Activated B cell treated with CpG ODN at 0.5 μM for 24 hours (primary cell): Measurements from ENCODE around the gene ZNF883. TPM values are rescaled to one million over a fixed set of nuclear protein-coding genes. Genes with fewer than 3 reads are reported as not detected.
A peak's percentile ranks its signal among the peaks of the same experiment; 100 is the strongest.
"Not testable (repeated sequence)": the region's sequence is repeated elsewhere in the genome, so short reads cannot be mapped to it uniquely, and the experiment has no call there.

Experiments
- ATAC-seq: fragments of 200-7000 bp; cut with Tn5 transposase; one replicate; pipeline ENCODE4 v1.10.0; 2021; ENCODE audit warnings: low read depth, mild to moderate bottlenecking, moderate library complexity
- CTCF ChIA-PET: fragments of 350-600 bp; sonication (Branson Sonifier 250); formaldehyde crosslinking; loops from one replicate; lab custom pipeline; 2021; ENCODE audit warnings: antibody characterized with exemption; lab: Charles Lee
- POLR2A ChIA-PET: fragments of 350-600 bp; sonication (Branson Sonifier 250); formaldehyde crosslinking; loops from one replicate; lab custom pipeline; 2021; ENCODE audit warnings: antibody characterized with exemption; lab: Charles Lee
- DNase-seq: peaks from one replicate; pipeline ENCODE4 v3.0.0; 2022
- H3K27ac Mint-ChIP-seq: one replicate; pipeline ENCODE4 v1.8.0; 2020; ENCODE audit warnings: mixed read lengths
- H3K27me3 Mint-ChIP-seq: one replicate; pipeline ENCODE4 v1.8.0; 2021; ENCODE audit warnings: mixed read lengths
- H3K36me3 Mint-ChIP-seq: one replicate; pipeline ENCODE4 v1.8.0; 2021; ENCODE audit warnings: low read depth, mixed read lengths
- H3K4me1 Mint-ChIP-seq: one replicate; pipeline ENCODE4 v1.8.0; 2021; ENCODE audit warnings: mixed read lengths
- H3K4me3 Mint-ChIP-seq: one replicate; pipeline ENCODE4 v1.8.0; 2020; ENCODE audit warnings: mild to moderate bottlenecking, mixed read lengths
- H3K9me3 Mint-ChIP-seq: one replicate; pipeline ENCODE4 v1.8.0; 2020; ENCODE audit warnings: mixed read lengths
- CTCF ChIP-seq: fragments of 200-600 bp; IDR thresholded peaks from one replicate; pipeline ENCODE4 v1.8.0; 2022; ENCODE audit warnings: antibody characterized with exemption, mild to moderate bottlenecking
- intact Hi-C: fragments of 100-400 bp; cut with micrococcal nuclease; formaldehyde crosslinking; loops from one replicate; pipeline ENCODE4 v1.15.1; 2024
- total RNA-seq: library from RNA; stranded (reverse); gene quantifications from 2 replicates; pipeline ENCODE4 v1.2.3, GENCODE V29; 2022

The ZNF883 gene
- total RNA-seq = 0.33 and 1.0 TPM in 2 replicates

- no peaks in the 10 kb centered on the region for H3K4me1 Mint-ChIP-seq
- H3K9me3 Mint-ChIP-seq = peaks cover 23% of the 10 kb centered on the region
- H3K27me3 Mint-ChIP-seq = peaks cover 7% of the 10 kb centered on the region
- peaks cover 9% of the 10 kb centered on the region for H3K36me3 Mint-ChIP-seq
- H3K27ac Mint-ChIP-seq = no peak within 1 kb of the TSS
- DNase-seq (no peak), ATAC-seq (peak; percentile 42)
- H3K4me3 Mint-ChIP-seq = peak within 1 kb of the TSS; percentile 76
- TF ChIP-seq CTCF = no peak
- intact Hi-C loops = no loop called here
- POLR2A ChIA-PET = no interaction called here
- CTCF ChIA-PET = no interaction called here
These were observed at the start of gene ZNF883 for GRCh38 chr9:113011911-113012381. Gene ZNF883, minus strand, starts transcription at chr9:113012192.

- CTCF ChIA-PET, H3K9me3 Mint-ChIP-seq, ATAC-seq, H3K36me3 Mint-ChIP-seq, H3K27me3 Mint-ChIP-seq, H3K4me3 Mint-ChIP-seq, intact Hi-C loops, POLR2A ChIA-PET, H3K27ac Mint-ChIP-seq, H3K4me1 Mint-ChIP-seq: not testable (repeated sequence)
- DNase-seq = peak; percentile 22
These were observed 49.3 kb upstream of the ZNF883 start for GRCh38 chr9:113061072-113061850.

- H3K4me3 Mint-ChIP-seq, H3K27ac Mint-ChIP-seq, intact Hi-C loops, CTCF ChIA-PET, H3K9me3 Mint-ChIP-seq, H3K36me3 Mint-ChIP-seq, POLR2A ChIA-PET, DNase-seq, ATAC-seq, H3K4me1 Mint-ChIP-seq, H3K27me3 Mint-ChIP-seq: not testable (repeated sequence)
These were observed 47.7 kb upstream of the ZNF883 start for GRCh38 chr9:113059581-113060284.

GRCh38 chr9:113057193-113057592, 45.2 kb upstream of the ZNF883 start:
- Mint-ChIP-seq H3K4me3 (no peak overlapping the region), H3K9me3 (peaks cover 6% of the 10 kb centered on the region), H3K27me3 (peaks cover 9% of the 10 kb centered on the region), H3K36me3 (no peaks in the 10 kb centered on the region), H3K4me1 (no peaks in the 10 kb centered on the region), H3K27ac (no peak overlapping the region)
- no peak for DNase-seq
- ChIA-PET POLR2A (no interaction called here), CTCF (no interaction called here)
- intact Hi-C loops = no loop called here
- no peak for TF ChIP-seq CTCF
- peak; percentile 16 for ATAC-seq

- Mint-ChIP-seq H3K36me3 (no peaks in the 10 kb centered on the region), H3K9me3 (peaks cover 6% of the 10 kb centered on the region), H3K4me3 (no peak within 1 kb of the TSS), H3K4me1 (no peaks in the 10 kb centered on the region), H3K27me3 (peaks cover 9% of the 10 kb centered on the region), H3K27ac (no peak within 1 kb of the TSS)
- ATAC-seq (peak; percentile 93), DNase-seq (peak; percentile 59)
- POLR2A ChIA-PET = no interaction called here
- CTCF ChIA-PET = no interaction called here
- TF ChIP-seq CTCF = no peak
- intact Hi-C loops = no loop called here
These were observed 44.5 kb upstream of the ZNF883 start, which contains the start of gene ZFP37 for GRCh38 chr9:113056191-113057106. Gene ZFP37, minus strand, starts transcription at chr9:113056724. Its CDS starts 36 bp downstream, at chr9:113056688.
